SU-DHL-6 (cell line): ENCODE results near the gene FPGS.

Source experiments
- H2AFZ ChIP-seq: fragments of 200-600 bp; sonication (generic); 2 replicates; pipeline ENCODE4 v1.6.1; 2014; ENCODE audit warnings: low read depth, mild to moderate bottlenecking, moderate library complexity, mixed read lengths, antibody characterized with exemption, low read length; ENCODE audit not compliant: severe bottlenecking
- H3F3A ChIP-seq: fragments of 200-600 bp; shearing (Covaris generic); 2 replicates; pipeline ENCODE4 v1.6.0; 2016; ENCODE audit warnings: antibody characterized with exemption, mild to moderate bottlenecking; ENCODE audit not compliant: insufficient read depth
- H3K27ac ChIP-seq: fragments of 200-600 bp; sonication (generic); 2 replicates; pipeline ENCODE4 v1.5.1; 2016; ENCODE audit warnings: low read depth, mild to moderate bottlenecking, low read length, moderate library complexity, mixed read lengths
- H3K27me3 ChIP-seq: fragments of 200-600 bp; sonication (generic), shearing (Covaris generic); 2 replicates; pipeline ENCODE4 v1.6.0; 2014; ENCODE audit warnings: mild to moderate bottlenecking, low read length
- H3K36me3 ChIP-seq: fragments of 200-600 bp; sonication (generic); 2 replicates; pipeline ENCODE4 v1.6.1; 2014; ENCODE audit warnings: mild to moderate bottlenecking, low read length, mixed read lengths
- H3K4me2 ChIP-seq: fragments of 300-600, 200-600 bp; shearing (Covaris generic), sonication (generic); 2 replicates; pipeline ENCODE4 v1.6.0; 2014; ENCODE audit warnings: low read length, low read depth, mild to moderate bottlenecking; ENCODE audit not compliant: poor library complexity, severe bottlenecking
- H3K4me3 ChIP-seq: fragments of 200-600 bp; sonication (generic); 2 replicates; pipeline ENCODE4 v1.5.1; 2014; ENCODE audit warnings: antibody characterized with exemption, low read length, mild to moderate bottlenecking, mixed read lengths; ENCODE audit not compliant: insufficient read depth, poor library complexity, severe bottlenecking
- H3K79me2 ChIP-seq: fragments of 200-600 bp; sonication (generic); 2 replicates; pipeline ENCODE4 v1.6.1; 2014; ENCODE audit warnings: mild to moderate bottlenecking, low read length, moderate library complexity; ENCODE audit not compliant: insufficient read depth
- H3K9ac ChIP-seq: fragments of 200-600 bp; sonication (generic); 2 replicates; pipeline ENCODE4 v1.7.0; 2014; ENCODE audit warnings: mild to moderate bottlenecking, low read length
- H3K9me2 ChIP-seq: fragments of 200-600 bp; sonication (generic); replicated peaks from 2 replicates; pipeline ENCODE4 v1.6.1; 2014; ENCODE audit warnings: low read length; ENCODE audit not compliant: insufficient read depth
- H3K9me3 ChIP-seq: fragments of 200-600 bp; sonication (generic); 2 replicates; pipeline ENCODE4 v1.6.1; 2014; ENCODE audit warnings: low read length, mixed read lengths; ENCODE audit not compliant: insufficient read depth
- H4K20me1 ChIP-seq: fragments of 200-600 bp; sonication (generic); 2 replicates; pipeline ENCODE4 v1.6.1; 2014; ENCODE audit warnings: low read depth, mild to moderate bottlenecking, antibody characterized with exemption, low read length, moderate library complexity, mixed read lengths
- CTCF ChIP-seq: fragments of 200-600 bp; sonication (generic); IDR thresholded peaks from one replicate; pipeline ENCODE4 v1.5.1; 2017; ENCODE audit warnings: antibody characterized with exemption, mild to moderate bottlenecking, low read length, moderate library complexity; ENCODE audit not compliant: insufficient read depth, poor library complexity, severe bottlenecking
- EZH2phosphoT487 ChIP-seq: fragments of 200-600 bp; sonication (generic), shearing (Covaris generic); conservative IDR thresholded peaks from 2 replicates; pipeline ENCODE4 v1.6.1; 2018; ENCODE audit warnings: mild to moderate bottlenecking, antibody characterized with exemption, low read length, moderate library complexity, mixed read lengths

The FPGS gene

GRCh38 chr9:127773272-127773671 is 29.4 kb upstream of the FPGS start:
- H3K27me3 ChIP-seq: no peaks in the 10 kb centered on the region
- no peak overlapping the region for H3K9ac ChIP-seq
- H3F3A ChIP-seq: peaks cover 22% of the 10 kb centered on the region
- H4K20me1 ChIP-seq: no peaks in the 10 kb centered on the region
- no peaks in the 10 kb centered on the region for H3K9me3 ChIP-seq
- H3K36me3 ChIP-seq: no peaks in the 10 kb centered on the region
- H3K4me3 ChIP-seq: no peak overlapping the region
- no peaks in the 10 kb centered on the region for H3K9me2 ChIP-seq
- no peak for TF ChIP-seq EZH2phosphoT487
- no peak for TF ChIP-seq CTCF
- peak overlapping the region; percentile 22; the same call in 1 of the 2 replicates for H3K27ac ChIP-seq
- no peak overlapping the region for H3K4me2 ChIP-seq
- H2AFZ ChIP-seq: no peak overlapping the region
- H3K79me2 ChIP-seq: peaks cover 13% of the 10 kb centered on the region

GRCh38 chr9:127773981-127774380 is 28.7 kb upstream of the FPGS start:
- Histone ChIP-seq H3K9me3 (no peaks in the 10 kb centered on the region), H4K20me1 (no peaks in the 10 kb centered on the region), H3K4me3 (no peak overlapping the region), H3F3A (peaks cover 29% of the 10 kb centered on the region), H3K27ac (no peak overlapping the region; the same call in 1 of the 2 replicates), H3K9ac (no peak overlapping the region), H3K36me3 (no peaks in the 10 kb centered on the region), H3K4me2 (no peak overlapping the region), H2AFZ (no peak overlapping the region), H3K27me3 (no peaks in the 10 kb centered on the region), H3K9me2 (no peaks in the 10 kb centered on the region), H3K79me2 (peaks cover 13% of the 10 kb centered on the region)
- TF ChIP-seq CTCF (no peak), EZH2phosphoT487 (no peak)

GRCh38 chr9:127776195-127776923 is 26.3 kb upstream of the FPGS start:
- Histone ChIP-seq H4K20me1 (no peaks in the 10 kb centered on the region), H3K27ac (peak overlapping the region; percentile 96), H3K4me3 (peak overlapping the region; percentile 80), H2AFZ (no peak overlapping the region), H3K79me2 (peaks cover 13% of the 10 kb centered on the region), H3K9ac (peak overlapping the region; percentile 89), H3K4me2 (peak overlapping the region; percentile 90), H3K9me2 (no peaks in the 10 kb centered on the region), H3K36me3 (no peaks in the 10 kb centered on the region), H3K27me3 (no peaks in the 10 kb centered on the region), H3F3A (peaks cover 44% of the 10 kb centered on the region), H3K9me3 (no peaks in the 10 kb centered on the region)
- TF ChIP-seq CTCF (no peak), EZH2phosphoT487 (no peak)
